IPS-18a (cell line): Measurements from ENCODE around the gene NTM.

ENCODE experiments used
- H3K27ac ChIP-seq: one replicate; pipeline ENCODE4 v1.5.1; 2013; ENCODE audit warnings: low read length
- H3K27me3 ChIP-seq: one replicate; pipeline ENCODE4 v1.6.1; 2013; ENCODE audit warnings: mild to moderate bottlenecking, low read length; ENCODE audit not compliant: control insufficient read depth, insufficient read depth
- H3K36me3 ChIP-seq: one replicate; pipeline ENCODE4 v1.6.1; 2013; ENCODE audit warnings: low read depth, low read length; ENCODE audit not compliant: control insufficient read depth
- H3K4me1 ChIP-seq: one replicate; pipeline ENCODE4 v1.6.1; 2013; ENCODE audit warnings: low read depth, low read length; ENCODE audit not compliant: control insufficient read depth
- H3K4me3 ChIP-seq: one replicate; pipeline ENCODE4 v1.5.1; 2013; ENCODE audit warnings: low read length
- H3K9ac ChIP-seq: one replicate; pipeline ENCODE4 v1.6.1; 2013; ENCODE audit warnings: mild to moderate bottlenecking, low read length, moderate library complexity
- H3K9me3 ChIP-seq: one replicate; pipeline ENCODE4 v1.6.1; 2013; ENCODE audit warnings: low read depth, low read length; ENCODE audit not compliant: control insufficient read depth

Gene NTM

DNA sequence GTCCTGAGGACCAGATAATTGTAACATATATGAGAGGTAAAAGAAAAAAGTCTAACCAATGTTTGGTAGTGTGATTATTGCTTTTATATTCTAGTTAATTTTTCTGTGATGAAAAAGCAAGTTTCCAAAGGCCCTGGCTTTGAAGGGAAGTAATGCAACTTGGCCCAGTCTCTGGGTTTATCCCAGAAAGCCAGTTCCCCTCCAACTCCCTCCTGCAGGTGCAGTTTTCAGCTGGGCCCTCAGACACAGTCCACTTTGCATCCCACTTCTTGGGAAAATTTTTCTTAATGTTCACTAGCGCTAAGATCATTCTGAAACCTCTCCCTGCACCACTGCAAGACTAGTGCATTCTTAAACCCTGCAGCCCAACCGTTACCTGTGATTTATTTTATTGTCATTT lies 586.8 kb downstream of the NTM start:
- H3K27me3 ChIP-seq, result no peaks in the 10 kb centered on the region
- no peak overlapping the region for H3K9ac ChIP-seq
- no peaks in the 10 kb centered on the region for H3K9me3 ChIP-seq
- H3K36me3 ChIP-seq, result no peaks in the 10 kb centered on the region
- no peak overlapping the region for H3K27ac ChIP-seq
- no peak overlapping the region for H3K4me3 ChIP-seq
- H3K4me1 ChIP-seq, result peaks cover 19% of the 10 kb centered on the region

DNA sequence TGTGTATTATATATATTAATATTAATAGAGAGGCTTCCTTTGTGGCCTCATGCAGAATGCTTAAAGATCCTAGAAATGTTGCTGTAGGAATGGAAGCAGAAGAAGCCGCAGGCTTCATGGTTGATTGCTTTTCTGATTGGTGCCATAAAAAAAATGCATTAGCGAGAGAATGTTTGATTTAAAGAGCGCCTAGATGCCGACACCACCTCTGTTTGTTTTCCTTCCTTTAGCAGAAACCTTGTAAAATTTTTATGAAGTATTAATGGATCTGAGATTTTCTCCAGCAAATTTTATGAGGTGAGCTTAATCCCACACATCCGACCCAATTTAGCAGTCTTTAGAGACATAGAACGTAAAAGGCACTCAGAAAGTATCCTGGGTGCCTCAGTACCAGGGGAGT lies 587.5 kb downstream of the NTM start:
- no peak overlapping the region for H3K27ac ChIP-seq
- no peak overlapping the region for H3K9ac ChIP-seq
- no peaks in the 10 kb centered on the region for H3K27me3 ChIP-seq
- H3K36me3 ChIP-seq, result no peaks in the 10 kb centered on the region
- H3K9me3 ChIP-seq, result no peaks in the 10 kb centered on the region
- no peak overlapping the region for H3K4me3 ChIP-seq
- peaks cover 19% of the 10 kb centered on the region for H3K4me1 ChIP-seq

DNA sequence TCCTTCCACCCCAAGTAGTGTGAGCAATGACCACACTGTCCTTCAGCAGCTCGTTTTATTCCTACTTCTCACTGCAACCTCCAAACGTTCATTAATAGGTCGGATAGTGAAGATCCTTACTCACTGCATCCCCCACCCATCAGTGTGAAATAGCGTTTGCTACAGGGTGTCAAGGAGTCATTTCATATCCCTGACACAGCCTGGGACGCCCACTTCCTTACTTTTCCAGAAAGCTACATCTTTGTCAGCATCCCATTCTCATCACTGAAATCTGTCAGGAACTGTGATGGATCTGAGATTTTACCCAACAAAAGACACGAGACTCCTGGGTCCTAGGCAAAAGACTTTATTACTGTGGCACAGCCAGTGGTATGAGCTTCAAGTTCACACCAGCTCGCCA lies 592.4 kb downstream of the NTM start:
- Histone ChIP-seq H3K9ac (no peak overlapping the region), H3K36me3 (no peaks in the 10 kb centered on the region), H3K4me3 (no peak overlapping the region), H3K4me1 (peaks cover 3% of the 10 kb centered on the region), H3K27me3 (no peaks in the 10 kb centered on the region), H3K9me3 (no peaks in the 10 kb centered on the region), H3K27ac (no peak overlapping the region)

DNA sequence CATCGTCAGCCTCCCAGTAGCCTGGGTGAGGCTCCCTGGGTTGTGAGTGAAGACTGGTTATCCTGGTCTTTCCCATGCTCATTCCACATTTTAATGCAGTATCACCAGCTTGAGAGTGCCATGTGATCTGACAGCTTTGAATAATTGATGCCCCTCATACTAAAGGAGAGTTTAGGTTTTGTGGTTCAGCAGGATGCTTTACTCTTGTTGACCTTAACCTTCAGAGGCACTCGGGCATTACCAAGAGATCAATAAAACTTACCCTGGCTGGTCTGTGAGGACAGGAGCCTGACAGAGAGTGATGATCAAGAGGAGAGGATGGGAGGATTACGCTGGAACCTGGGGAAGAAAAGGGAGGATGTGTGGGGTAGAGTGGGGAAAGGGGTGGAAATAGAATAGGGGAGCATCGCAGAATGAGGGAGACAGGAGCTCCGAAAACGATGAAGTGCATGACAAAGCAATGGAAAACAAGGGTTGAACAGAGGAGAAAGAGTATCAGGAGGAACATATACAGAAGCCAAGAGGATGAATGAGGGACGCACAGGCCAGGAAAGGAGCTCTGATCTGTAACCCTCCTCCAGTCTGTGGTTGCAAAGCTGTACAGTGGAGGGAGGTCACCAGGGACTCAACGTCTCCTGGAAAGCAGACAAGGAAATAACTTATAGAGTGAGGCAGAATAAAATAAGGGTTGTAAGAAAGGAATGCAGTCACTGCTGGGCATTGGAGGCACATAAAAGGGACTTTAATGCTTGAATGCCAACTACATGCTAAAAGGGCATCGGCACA lies 594.5 kb downstream of the NTM start:
- Histone ChIP-seq H3K27ac (no peak overlapping the region), H3K4me1 (peaks cover 3% of the 10 kb centered on the region), H3K36me3 (no peaks in the 10 kb centered on the region), H3K27me3 (no peaks in the 10 kb centered on the region), H3K4me3 (no peak overlapping the region), H3K9ac (no peak overlapping the region), H3K9me3 (no peaks in the 10 kb centered on the region)

DNA sequence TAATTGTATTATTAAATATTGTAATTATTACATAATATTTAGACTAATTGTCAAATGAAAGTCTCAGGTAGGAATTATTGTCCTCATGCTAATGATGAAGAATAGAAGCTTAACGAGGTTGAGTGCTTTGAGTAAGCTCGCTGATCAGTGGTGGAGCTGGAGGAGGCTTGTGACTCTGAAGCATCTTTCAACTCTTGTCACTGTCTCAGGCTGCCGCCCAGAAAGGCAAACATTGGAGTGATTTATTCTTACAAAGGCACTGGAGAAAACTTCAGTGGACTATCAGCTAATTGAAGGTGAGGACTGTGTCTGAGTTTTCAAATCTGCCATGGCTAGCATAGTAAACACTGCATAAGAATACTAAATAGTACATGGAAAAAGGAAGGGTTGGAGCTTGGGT lies 595.1 kb downstream of the NTM start:
- Histone ChIP-seq H3K27ac (no peak overlapping the region), H3K4me1 (peaks cover 3% of the 10 kb centered on the region), H3K27me3 (no peaks in the 10 kb centered on the region), H3K4me3 (no peak overlapping the region), H3K9ac (no peak overlapping the region), H3K9me3 (no peaks in the 10 kb centered on the region), H3K36me3 (no peaks in the 10 kb centered on the region)

DNA sequence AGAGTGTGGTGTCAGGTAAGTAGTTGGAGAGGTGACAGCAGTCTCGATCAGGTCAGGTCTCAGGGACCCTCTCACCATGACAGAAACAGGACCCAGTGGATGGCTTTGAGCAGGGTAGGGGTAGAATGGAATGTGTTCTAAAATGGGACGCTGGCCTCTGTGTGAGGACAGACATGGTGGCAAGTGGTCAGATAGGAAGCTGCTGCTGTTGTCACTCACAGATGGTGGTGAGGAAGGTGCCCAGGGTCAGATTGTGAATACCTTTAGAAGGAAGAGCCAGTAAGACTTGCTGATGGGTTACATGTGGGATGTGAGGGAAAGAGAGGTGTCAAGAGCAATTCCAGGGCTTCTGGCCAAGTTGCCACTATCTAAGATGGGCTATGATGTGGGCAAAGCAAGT lies 596.3 kb downstream of the NTM start:
- Histone ChIP-seq H3K27ac (no peak overlapping the region), H3K4me3 (no peak overlapping the region), H3K9ac (no peak overlapping the region), H3K4me1 (peaks cover 3% of the 10 kb centered on the region), H3K9me3 (no peaks in the 10 kb centered on the region), H3K27me3 (no peaks in the 10 kb centered on the region), H3K36me3 (no peaks in the 10 kb centered on the region)

DNA sequence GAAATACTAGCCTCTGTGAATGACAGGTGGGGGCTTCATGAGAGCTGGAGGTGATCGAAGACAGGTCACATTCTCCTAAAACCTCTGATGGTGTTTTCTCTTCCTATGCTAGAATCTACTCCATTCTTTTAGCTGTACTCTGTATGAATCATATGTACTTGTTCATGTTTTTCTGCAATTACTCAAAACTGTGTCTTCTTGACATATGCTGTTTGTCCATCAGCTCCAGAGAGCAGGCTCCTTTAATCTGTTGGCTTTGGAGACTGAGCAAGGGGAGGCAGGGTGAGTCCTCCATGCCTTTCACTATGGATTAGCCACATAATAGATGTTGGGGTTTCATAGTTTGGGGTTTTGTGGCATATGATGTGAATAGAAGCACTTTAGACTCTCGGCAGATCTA lies 598.8 kb downstream of the NTM start:
- Histone ChIP-seq H3K9me3 (no peaks in the 10 kb centered on the region), H3K9ac (no peak overlapping the region), H3K4me1 (peaks cover 3% of the 10 kb centered on the region), H3K36me3 (no peaks in the 10 kb centered on the region), H3K27ac (no peak overlapping the region), H3K4me3 (no peak overlapping the region), H3K27me3 (no peaks in the 10 kb centered on the region)

DNA sequence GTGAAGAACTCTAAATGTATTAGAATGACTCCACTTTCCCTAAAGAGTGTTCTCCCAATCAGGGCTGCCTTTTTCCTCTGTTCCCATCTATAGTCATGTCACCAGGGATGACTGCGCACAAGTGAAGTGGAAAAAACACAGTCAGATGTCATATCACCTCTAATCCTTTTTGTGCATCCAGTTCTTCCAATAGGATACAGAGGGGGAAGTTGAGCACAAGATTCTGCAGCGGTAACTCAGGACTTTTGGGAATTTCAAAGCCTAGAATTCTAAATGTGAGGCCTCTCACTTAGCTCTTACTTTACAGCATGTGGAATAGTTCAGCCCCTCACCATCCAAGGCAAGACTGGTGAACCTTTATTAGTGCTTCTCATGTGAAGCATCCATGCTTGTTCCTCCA lies 602.6 kb downstream of the NTM start:
- Histone ChIP-seq H3K27ac (no peak overlapping the region), H3K9ac (no peak overlapping the region), H3K4me3 (no peak overlapping the region), H3K9me3 (no peaks in the 10 kb centered on the region), H3K4me1 (peaks cover 17% of the 10 kb centered on the region), H3K27me3 (no peaks in the 10 kb centered on the region), H3K36me3 (no peaks in the 10 kb centered on the region)

DNA sequence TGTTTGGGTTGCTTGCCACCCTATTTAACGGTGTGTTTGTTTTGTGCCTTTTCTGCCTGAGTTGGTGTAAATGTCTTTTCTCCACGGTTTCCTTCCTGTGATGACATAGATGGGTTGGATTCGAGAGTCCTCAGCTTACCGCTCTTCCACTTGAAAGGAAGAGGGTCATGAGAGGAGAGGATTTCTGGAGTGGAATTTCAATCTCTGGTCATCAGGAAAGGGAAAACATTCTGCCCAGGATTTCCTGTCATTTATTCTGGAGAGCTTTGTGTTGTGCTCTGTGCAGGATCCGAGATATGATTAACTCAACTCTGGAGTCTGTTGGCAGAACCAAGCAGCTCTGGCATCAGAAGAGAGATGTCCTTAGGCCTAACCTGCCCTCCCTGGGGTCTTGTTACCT lies 605.2 kb downstream of the NTM start:
- Histone ChIP-seq H3K4me1 (peaks cover 33% of the 10 kb centered on the region), H3K9me3 (no peaks in the 10 kb centered on the region), H3K27me3 (no peaks in the 10 kb centered on the region), H3K27ac (no peak overlapping the region), H3K36me3 (no peaks in the 10 kb centered on the region), H3K4me3 (no peak overlapping the region), H3K9ac (no peak overlapping the region)

DNA sequence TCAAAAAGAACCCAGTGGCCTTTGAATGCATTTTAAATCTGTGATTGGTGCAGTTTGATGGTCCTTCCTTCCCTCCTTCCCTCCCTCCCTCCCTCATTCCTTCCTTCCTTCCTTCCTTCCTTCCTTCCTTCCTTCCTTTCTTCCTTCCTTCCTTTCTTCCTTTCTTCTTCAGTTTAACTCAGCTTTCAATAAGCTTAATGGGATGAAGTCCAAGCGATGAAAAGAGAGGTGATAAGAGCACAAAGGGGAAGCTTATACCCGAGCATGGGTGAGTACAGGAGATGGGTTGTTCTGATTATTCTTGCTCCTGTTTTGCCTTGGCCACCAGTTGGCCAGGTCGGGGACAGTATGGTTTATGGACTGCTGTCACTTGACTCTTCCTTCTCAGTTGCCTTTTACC lies 605.6 kb downstream of the NTM start:
- Histone ChIP-seq H3K4me1 (peaks cover 37% of the 10 kb centered on the region), H3K9ac (no peak overlapping the region), H3K27ac (no peak overlapping the region), H3K4me3 (no peak overlapping the region), H3K27me3 (no peaks in the 10 kb centered on the region), H3K9me3 (no peaks in the 10 kb centered on the region), H3K36me3 (no peaks in the 10 kb centered on the region)

DNA sequence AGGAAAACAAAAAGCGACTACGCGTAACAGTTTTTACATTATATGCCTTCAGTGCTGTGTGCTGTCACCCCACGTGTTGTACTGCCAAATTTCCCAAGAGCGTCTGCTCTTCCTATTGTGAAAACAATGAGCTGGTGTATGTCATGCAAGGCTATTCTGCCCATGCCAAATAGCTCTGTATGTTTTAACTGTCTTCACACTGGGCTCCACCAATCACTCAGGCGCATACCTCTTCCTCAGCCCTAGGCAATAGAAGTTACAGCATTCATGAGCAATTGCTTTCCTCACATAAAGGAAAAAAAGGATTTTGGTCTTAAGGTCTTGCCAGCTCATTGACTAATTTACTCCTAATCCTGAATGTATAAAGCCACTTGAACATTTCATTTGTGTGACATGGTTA lies 606.8 kb downstream of the NTM start:
- Histone ChIP-seq H3K4me1 (peaks cover 44% of the 10 kb centered on the region), H3K27ac (peak overlapping the region; percentile 26), H3K4me3 (no peak overlapping the region), H3K9me3 (no peaks in the 10 kb centered on the region), H3K27me3 (no peaks in the 10 kb centered on the region), H3K9ac (no peak overlapping the region), H3K36me3 (no peaks in the 10 kb centered on the region)

DNA sequence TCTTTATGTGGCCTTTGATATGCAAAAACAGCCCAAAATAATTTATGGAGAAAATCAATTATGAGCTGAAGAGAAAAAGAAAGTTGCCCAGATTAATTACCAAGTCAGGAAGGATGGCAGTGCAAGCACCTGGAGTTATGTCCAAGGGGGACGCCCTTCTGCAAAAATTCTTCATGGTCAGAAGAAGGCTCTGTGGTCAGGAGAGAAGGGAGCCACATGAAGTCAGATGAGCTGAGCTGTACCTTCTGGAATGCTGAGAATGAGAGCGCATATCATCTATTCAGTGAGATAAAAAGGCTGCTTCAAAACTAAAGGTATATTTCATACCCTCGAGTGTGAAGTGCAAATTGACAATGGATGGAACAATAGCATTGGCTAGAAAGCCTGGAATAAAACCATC lies 607.4 kb downstream of the NTM start:
- no peak overlapping the region for H3K9ac ChIP-seq
- H3K27ac ChIP-seq, result no peak overlapping the region
- no peaks in the 10 kb centered on the region for H3K9me3 ChIP-seq
- H3K36me3 ChIP-seq, result no peaks in the 10 kb centered on the region
- no peak overlapping the region for H3K4me3 ChIP-seq
- no peaks in the 10 kb centered on the region for H3K27me3 ChIP-seq
- H3K4me1 ChIP-seq, result peaks cover 50% of the 10 kb centered on the region
